ENCODE measurements around the gene TXNDC2. TPM values are rescaled to one million over a fixed set of nuclear protein-coding genes. Genes with fewer than 3 reads are reported as not detected.

Gene TXNDC2
- total and polyA plus RNA-seq, 4 donors, result under 0.01 to 0.09 TPM; not detected in 2

DNA sequence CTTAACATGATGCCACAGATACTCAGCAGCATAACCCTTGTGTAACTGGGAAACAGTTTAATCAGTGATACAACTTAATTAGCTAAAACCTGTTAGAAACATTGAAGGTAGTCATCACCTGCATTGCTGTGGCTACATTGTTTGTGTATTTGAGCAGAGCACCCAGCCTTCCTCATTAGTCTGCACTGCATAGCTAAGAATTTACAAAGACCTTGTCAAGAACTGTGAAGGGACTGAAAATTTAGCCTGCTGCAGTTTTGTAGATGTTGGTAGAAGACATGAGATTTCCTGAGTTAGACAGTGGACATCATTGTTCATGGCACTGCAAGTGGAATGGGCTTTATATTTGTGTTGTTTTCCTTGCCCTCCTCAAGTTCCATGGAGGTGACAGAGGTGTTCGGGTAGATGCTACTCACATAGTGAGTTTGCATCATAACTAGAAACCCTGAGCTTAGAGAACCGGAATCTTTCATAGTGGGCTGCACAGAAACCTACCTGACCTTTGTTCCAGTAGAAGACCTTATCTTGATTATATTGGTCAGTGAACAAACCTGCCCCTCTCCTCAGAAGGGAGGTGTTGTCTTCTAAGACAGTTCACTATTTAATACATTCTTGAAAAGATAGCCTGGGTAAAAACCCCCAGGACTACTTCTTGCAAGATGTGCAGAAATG is 40.6 kb downstream of the TXNDC2 start:
- H3K9ac ChIP-seq (ENCODE audit: low read depth in 1 of 2, low read length in 2 of 2), result no peak overlapping the region
- peaks cover 2 to 15% (median 9%) of the 10 kb centered on the region in 4 donors for H3K4me1 ChIP-seq (ENCODE audit: control insufficient read depth in 4 of 4, insufficient read depth in 4 of 4, low read length in 3 of 4)
- H3K9me3 ChIP-seq (ENCODE audit: control insufficient read depth in 4 of 4, low read length in 3 of 4), result no peaks in the 10 kb centered on the region
- H3K4me3 ChIP-seq (ENCODE audit: low read depth in 1 of 3, low read length in 3 of 3), result no peak overlapping the region
- H3K36me3 ChIP-seq (ENCODE audit: control insufficient read depth in 4 of 4, insufficient read depth in 3 of 4, low read depth in 1 of 4, low read length in 3 of 4), result no peaks in the 10 kb centered on the region
- no peak for TF ChIP-seq HNF4G (IDR thresholded peaks at IDR 0.05)
- TF ChIP-seq HNF4A (conservative IDR thresholded peaks at IDR 0.05), result no peak
- TF ChIP-seq FOXA1 (IDR thresholded peaks at IDR 0.05), result no peak
- TF ChIP-seq RAD21 (IDR thresholded peaks at IDR 0.05), result no peak
- TF ChIP-seq YY1 (IDR thresholded peaks at IDR 0.05), result no peak
- TF ChIP-seq TAF1 (conservative IDR thresholded peaks at IDR 0.05), result no peak
- no peak for TF ChIP-seq GABPA (IDR thresholded peaks at IDR 0.05 in 1 of 2, conservative IDR thresholded peaks at IDR 0.05 in 1 of 2)
- no peak for TF ChIP-seq JUND (IDR thresholded peaks at IDR 0.05)
- TF ChIP-seq ZBTB33 (IDR thresholded peaks at IDR 0.05), result no peak
- TF ChIP-seq, protein P1, sequence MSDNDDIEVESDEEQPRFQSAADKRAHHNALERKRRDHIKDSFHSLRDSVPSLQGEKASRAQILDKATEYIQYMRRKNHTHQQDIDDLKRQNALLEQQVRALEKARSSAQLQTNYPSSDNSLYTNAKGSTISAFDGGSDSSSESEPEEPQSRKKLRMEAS (IDR thresholded peaks at IDR 0.05), result no peak
- TF ChIP-seq SP1 (IDR thresholded peaks at IDR 0.05), result no peak
- no peak for TF ChIP-seq FOXA2 (IDR thresholded peaks at IDR 0.05)
- TF ChIP-seq NR2F2 (IDR thresholded peaks at IDR 0.05), result no peak
- TF ChIP-seq RXRA (IDR thresholded peaks at IDR 0.05), result no peak
- TF ChIP-seq, protein P2, sequence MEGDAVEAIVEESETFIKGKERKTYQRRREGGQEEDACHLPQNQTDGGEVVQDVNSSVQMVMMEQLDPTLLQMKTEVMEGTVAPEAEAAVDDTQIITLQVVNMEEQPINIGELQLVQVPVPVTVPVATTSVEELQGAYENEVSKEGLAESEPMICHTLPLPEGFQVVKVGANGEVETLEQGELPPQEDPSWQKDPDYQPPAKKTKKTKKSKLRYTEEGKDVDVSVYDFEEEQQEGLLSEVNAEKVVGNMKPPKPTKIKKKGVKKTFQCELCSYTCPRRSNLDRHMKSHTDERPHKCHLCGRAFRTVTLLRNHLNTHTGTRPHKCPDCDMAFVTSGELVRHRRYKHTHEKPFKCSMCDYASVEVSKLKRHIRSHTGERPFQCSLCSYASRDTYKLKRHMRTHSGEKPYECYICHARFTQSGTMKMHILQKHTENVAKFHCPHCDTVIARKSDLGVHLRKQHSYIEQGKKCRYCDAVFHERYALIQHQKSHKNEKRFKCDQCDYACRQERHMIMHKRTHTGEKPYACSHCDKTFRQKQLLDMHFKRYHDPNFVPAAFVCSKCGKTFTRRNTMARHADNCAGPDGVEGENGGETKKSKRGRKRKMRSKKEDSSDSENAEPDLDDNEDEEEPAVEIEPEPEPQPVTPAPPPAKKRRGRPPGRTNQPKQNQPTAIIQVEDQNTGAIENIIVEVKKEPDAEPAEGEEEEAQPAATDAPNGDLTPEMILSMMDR (IDR thresholded peaks at IDR 0.05; ENCODE audit: low read depth, low read length, missing input control), result no peak
- no peak for TF ChIP-seq EGR1 (IDR thresholded peaks at IDR 0.05; ENCODE audit: low read depth in 2 of 2)
- no peak for DNase-seq (ENCODE audit: low spot score)
- H3K27me3 ChIP-seq (ENCODE audit: control insufficient read depth in 4 of 4, insufficient read depth in 4 of 4, low read length in 3 of 4), result no peaks in the 10 kb centered on the region
- WGBS, result 77% methylated on average over 2 of the region's 2 CpGs
- H3K27ac ChIP-seq (ENCODE audit: low read depth in 1 of 2, low read length in 2 of 2), result no peak overlapping the region

GRCh38 chr18:9926977-9927376 is 41.2 kb downstream of the TXNDC2 start:
- Histone ChIP-seq H3K4me3 (ENCODE audit: low read depth in 1 of 3, low read length in 3 of 3) (no peak overlapping the region), H3K9ac (ENCODE audit: low read depth in 1 of 2, low read length in 2 of 2) (no peak overlapping the region), H3K27ac (ENCODE audit: low read depth in 1 of 2, low read length in 2 of 2) (no peak overlapping the region), H3K27me3 (ENCODE audit: control insufficient read depth in 4 of 4, insufficient read depth in 4 of 4, low read length in 3 of 4) (no peaks in the 10 kb centered on the region), H3K36me3 (ENCODE audit: control insufficient read depth in 4 of 4, insufficient read depth in 3 of 4, low read depth in 1 of 4, low read length in 3 of 4) (no peaks in the 10 kb centered on the region), H3K4me1 (ENCODE audit: control insufficient read depth in 4 of 4, insufficient read depth in 4 of 4, low read length in 3 of 4) (peaks cover 2 to 15% (median 9%) of the 10 kb centered on the region in 4 donors), H3K9me3 (ENCODE audit: control insufficient read depth in 4 of 4, low read length in 3 of 4) (no peaks in the 10 kb centered on the region)
- WGBS, result 68% methylated on average over 1 of the region's 1 CpG
- DNase-seq (ENCODE audit: low spot score), result no peak
- TF ChIP-seq, protein P3, sequence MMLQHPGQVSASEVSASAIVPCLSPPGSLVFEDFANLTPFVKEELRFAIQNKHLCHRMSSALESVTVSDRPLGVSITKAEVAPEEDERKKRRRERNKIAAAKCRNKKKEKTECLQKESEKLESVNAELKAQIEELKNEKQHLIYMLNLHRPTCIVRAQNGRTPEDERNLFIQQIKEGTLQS (IDR thresholded peaks at IDR 0.05), result no peak
- TF ChIP-seq ZBTB33 (IDR thresholded peaks at IDR 0.05), result no peak
- TF ChIP-seq FOXA1 (IDR thresholded peaks at IDR 0.05), result no peak
- no peak for TF ChIP-seq EGR1 (IDR thresholded peaks at IDR 0.05; ENCODE audit: low read depth in 2 of 2)
- TF ChIP-seq TAF1 (conservative IDR thresholded peaks at IDR 0.05), result no peak
- TF ChIP-seq RXRA (IDR thresholded peaks at IDR 0.05), result no peak
- TF ChIP-seq REST (IDR thresholded peaks at IDR 0.05), result no peak
- no peak for TF ChIP-seq SP1 (IDR thresholded peaks at IDR 0.05)
- TF ChIP-seq HNF4A (conservative IDR thresholded peaks at IDR 0.05), result no peak
- TF ChIP-seq FOXA2 (IDR thresholded peaks at IDR 0.05), result no peak
- TF ChIP-seq, protein P1 (IDR thresholded peaks at IDR 0.05), result no peak
- no peak for TF ChIP-seq RAD21 (IDR thresholded peaks at IDR 0.05)

Measured in liver (tissue), 9 donors.